Endothelial cell of umbilical vein (primary cell): ENCODE measurements around the gene SCLT1. TPM values are rescaled to one million over a fixed set of nuclear protein-coding genes. Genes with fewer than 3 reads are reported as not detected.

Source experiments
- BruUV-seq: library from RNA; stranded (reverse); fragments of 400-500 nt; replicated peaks from 2 replicates; lab custom pipeline; 2021; lab: Mats Ljungman, UMichigan
- CTCF ChIA-PET: fragments of 300-600, 350-600 bp; sonication (Branson Sonifier 250); formaldehyde crosslinking; loops from one replicate; lab custom pipeline; 2021; ENCODE audit warnings: antibody characterized with exemption, inconsistent platforms; lab: Charles Lee
- POLR2A ChIA-PET: fragments of 300-600, 350-600 bp; sonication (Branson Sonifier 250); formaldehyde crosslinking; loops from one replicate; lab custom pipeline; 2021; ENCODE audit warnings: antibody characterized with exemption, inconsistent platforms; lab: Charles Lee
- DNase-seq: peaks from one replicate; pipeline ENCODE4 v3.0.0-alpha.2; 2011; ENCODE audit warnings: low read depth, low spot score
- FAIRE-seq: peaks from 2 replicates; lab custom pipeline; 2011; peaks lifted over from hg19 to GRCh38; lab: Jason Lieb, UNC
- H2AFZ ChIP-seq: 2 replicates; pipeline ENCODE4 v1.6.0; 2012; ENCODE audit warnings: low read depth, low read length, control low read depth, inconsistent platforms
- H3K27ac ChIP-seq: 2 replicates; pipeline ENCODE4 v1.5.1; 2011; ENCODE audit warnings: low read depth, mild to moderate bottlenecking, control low read depth, low read length, moderate library complexity; ENCODE audit not compliant: insufficient read depth
- H3K27me3 ChIP-seq, 2 experiments: 2 replicates each; pipeline versions ENCODE4 v1.6.0 to v1.6.1; 2011; ENCODE audit warnings: low read length in 2 of 2, mixed read lengths in 1 of 2; ENCODE audit not compliant: control insufficient read depth in 2 of 2, insufficient read depth in 2 of 2
- H3K36me3 ChIP-seq, 2 experiments: 2 replicates in 1 of 2; 3 replicates in 1 of 2; pipeline ENCODE4 v1.5.1; 2011; ENCODE audit warnings: low read length in 2 of 2, mild to moderate bottlenecking in 1 of 2, moderate library complexity in 1 of 2; ENCODE audit not compliant: control insufficient read depth in 2 of 2, insufficient read depth in 2 of 2; ENCODE audit errors: extremely low read depth in 1 of 2
- H3K4me1 ChIP-seq: 3 replicates; pipeline ENCODE4 v1.5.1; 2011; ENCODE audit warnings: mild to moderate bottlenecking, low read length; ENCODE audit not compliant: control insufficient read depth, insufficient read depth; ENCODE audit errors: extremely low read depth
- H3K4me2 ChIP-seq: 2 replicates; pipeline ENCODE4 v1.6.1; 2011; ENCODE audit warnings: low read length, control low read depth, mixed read lengths; ENCODE audit not compliant: insufficient read depth
- H3K4me3 ChIP-seq, 3 experiments: fragments of 200-600 bp in 1 of 3; sonication (generic), shearing (Covaris generic) in 1 of 3; replicated peaks in 1 of 3; 2 replicates each; pipeline ENCODE4 v1.5.1; 2011 to 2016; ENCODE audit warnings: control low read depth in 3 of 3, low read length in 3 of 3, mild to moderate bottlenecking in 2 of 3, inconsistent platforms in 1 of 3, low read depth in 1 of 3, moderate library complexity in 1 of 3; ENCODE audit not compliant: insufficient read depth in 1 of 3
- H3K79me2 ChIP-seq: 2 replicates; pipeline ENCODE4 v1.6.0; 2012; ENCODE audit warnings: low read length, inconsistent platforms; ENCODE audit not compliant: control insufficient read depth, insufficient read depth
- H3K9ac ChIP-seq: replicated peaks from 2 replicates; pipeline ENCODE3; 2011; ENCODE audit warnings: low read length, control low read depth; ENCODE audit not compliant: insufficient read depth; ENCODE audit errors: extremely low read depth
- H3K9me1 ChIP-seq: replicated peaks from 3 replicates; pipeline ENCODE4 v1.6.0; 2011; ENCODE audit warnings: mild to moderate bottlenecking, low read length; ENCODE audit not compliant: control insufficient read depth, insufficient read depth; ENCODE audit errors: extremely low read depth
- H3K9me3 ChIP-seq: replicated peaks from 2 replicates; pipeline ENCODE4 v1.5.1; 2012; ENCODE audit warnings: low read length, inconsistent platforms; ENCODE audit not compliant: control insufficient read depth, insufficient read depth
- H4K20me1 ChIP-seq: replicated peaks from 2 replicates; pipeline ENCODE3; 2011; ENCODE audit warnings: mild to moderate bottlenecking, low read length; ENCODE audit not compliant: control insufficient read depth, insufficient read depth; ENCODE audit errors: extremely low read depth
- FOS ChIP-seq: IDR thresholded peaks from 2 replicates; pipeline ENCODE4 v1.6.1; 2011; ENCODE audit warnings: mild to moderate bottlenecking, low read length, moderate library complexity, borderline replicate concordance; ENCODE audit not compliant: insufficient read depth
- GATA2 ChIP-seq: IDR thresholded peaks from 2 replicates; pipeline ENCODE4 v1.7.0; 2011; ENCODE audit warnings: low read depth, mild to moderate bottlenecking, moderate library complexity, mixed read lengths, low read length; ENCODE audit not compliant: insufficient read length, insufficient read depth
- JUN ChIP-seq: IDR thresholded peaks from 2 replicates; pipeline ENCODE4 v1.6.1; 2011; ENCODE audit warnings: borderline replicate concordance, low read depth; ENCODE audit not compliant: insufficient read length, insufficient read depth
- MYC ChIP-seq: IDR thresholded peaks from one replicate; pipeline ENCODE4 v1.6.1; 2011; ENCODE audit warnings: mild to moderate bottlenecking, low read depth, low read length
- POLR2A ChIP-seq: IDR thresholded peaks from 2 replicates; pipeline ENCODE4 v1.6.1; 2012; ENCODE audit warnings: low read depth, mild to moderate bottlenecking, control low read depth, low read length
- POLR2AphosphoS5 ChIP-seq: IDR thresholded peaks from 2 replicates; pipeline ENCODE4 v1.6.1; 2012; ENCODE audit warnings: low read depth, mild to moderate bottlenecking, control low read depth, low read length, moderate library complexity; ENCODE audit not compliant: insufficient read depth
- dilution Hi-C: fragments of 300-500 bp; cut with MboI; formaldehyde crosslinking; loops from one replicate; pipeline ENCODE4 v1.15.0; 2019; ENCODE audit warnings: low sequenced_read_pairs; ENCODE audit not compliant: extremely low pct_ligation_motif_present
- intact Hi-C: fragments of 100-400 bp; cut with micrococcal nuclease; formaldehyde crosslinking; loops from one replicate; pipeline ENCODE4 v1.10.0; 2022
- polyA plus RNA-seq, 4 experiments: library from polyadenylated mRNA; depleted of rRNA in 3 of 4; stranded (reverse) in 3 of 4; unstranded in 1 of 4; fragments of >200 nt; gene quantifications; 2 replicates each; pipeline versions ENCODE4 v1.2.1 to v1.2.3, GENCODE V29; 2011 to 2012; ENCODE audit warnings: missing spikeins in 1 of 4
- total RNA-seq: library from RNA; stranded (reverse); gene quantifications from 2 replicates; pipeline ENCODE4 v1.2.3, GENCODE V29; 2021
- TF ChIP-seq, protein P1 (sequence below): IDR thresholded peaks from 2 replicates; pipeline ENCODE4 v1.6.1; 2011; ENCODE audit not compliant: insufficient read depth, insufficient read length
- TF ChIP-seq, protein P2 (sequence below), 2 donors: IDR thresholded peaks; 1 replicate in 1 of 2; 2 replicates in 1 of 2; pipeline ENCODE4 v1.5.1; 2011; ENCODE audit warnings: low read length in 2 of 2, mild to moderate bottlenecking in 2 of 2, moderate library complexity in 2 of 2, control low read depth in 1 of 2, inconsistent platforms in 1 of 2, low read depth in 1 of 2; ENCODE audit not compliant: insufficient read depth in 1 of 2; ENCODE audit errors: extremely low read depth in 1 of 2

SCLT1 gene
- total and polyA plus RNA-seq, 2 donors (not counting 3 experiments of a cell fraction or from before 2014, with no cell fraction given): 3.2 to 14.0 TPM

DNA sequence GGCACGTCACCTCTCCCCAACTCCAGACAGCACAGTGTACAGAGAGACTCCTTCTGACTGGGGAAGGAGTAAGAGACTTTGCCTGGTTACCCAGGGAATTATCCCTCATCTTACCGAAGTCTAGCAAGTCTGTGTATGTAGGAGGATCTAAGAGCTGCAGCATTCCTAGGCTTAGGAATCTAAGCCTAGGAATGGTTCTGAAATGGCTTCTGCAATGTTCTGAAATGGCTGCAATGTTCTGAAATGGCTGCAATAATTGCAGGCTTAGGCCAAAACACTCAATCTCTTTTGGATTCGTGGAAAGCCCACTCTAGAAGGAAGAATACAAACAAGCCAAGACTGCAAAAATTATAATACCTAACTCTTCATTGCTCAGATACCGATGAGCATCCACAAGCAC is 106.4 kb downstream of the SCLT1 start:
- no peak for FAIRE-seq
- no peak overlapping the region for H3K9ac ChIP-seq
- H2AFZ ChIP-seq: no peak overlapping the region
- H3K4me2 ChIP-seq: no peak overlapping the region
- no peak for DNase-seq
- peaks cover 0 to 7% of the 10 kb centered on the region in 2 experiments for H3K36me3 ChIP-seq
- no TSS peak for BruUV-seq
- no peaks in the 10 kb centered on the region for H3K9me1 ChIP-seq
- ChIA-PET POLR2A (no interaction called here), CTCF (no interaction called here)
- H3K27me3 ChIP-seq: no peaks in the 10 kb centered on the region
- intact Hi-C loops: no loop called here
- H3K4me3 ChIP-seq: no peak overlapping the region
- no peaks in the 10 kb centered on the region for H3K4me1 ChIP-seq
- H3K27ac ChIP-seq: no peak overlapping the region
- dilution Hi-C loops: no loop called here
- H4K20me1 ChIP-seq: no peaks in the 10 kb centered on the region
- no peaks in the 10 kb centered on the region for H3K79me2 ChIP-seq
- no peaks in the 10 kb centered on the region for H3K9me3 ChIP-seq
- TF ChIP-seq, protein P1, sequence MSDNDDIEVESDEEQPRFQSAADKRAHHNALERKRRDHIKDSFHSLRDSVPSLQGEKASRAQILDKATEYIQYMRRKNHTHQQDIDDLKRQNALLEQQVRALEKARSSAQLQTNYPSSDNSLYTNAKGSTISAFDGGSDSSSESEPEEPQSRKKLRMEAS: no peak
- TF ChIP-seq, protein P2, sequence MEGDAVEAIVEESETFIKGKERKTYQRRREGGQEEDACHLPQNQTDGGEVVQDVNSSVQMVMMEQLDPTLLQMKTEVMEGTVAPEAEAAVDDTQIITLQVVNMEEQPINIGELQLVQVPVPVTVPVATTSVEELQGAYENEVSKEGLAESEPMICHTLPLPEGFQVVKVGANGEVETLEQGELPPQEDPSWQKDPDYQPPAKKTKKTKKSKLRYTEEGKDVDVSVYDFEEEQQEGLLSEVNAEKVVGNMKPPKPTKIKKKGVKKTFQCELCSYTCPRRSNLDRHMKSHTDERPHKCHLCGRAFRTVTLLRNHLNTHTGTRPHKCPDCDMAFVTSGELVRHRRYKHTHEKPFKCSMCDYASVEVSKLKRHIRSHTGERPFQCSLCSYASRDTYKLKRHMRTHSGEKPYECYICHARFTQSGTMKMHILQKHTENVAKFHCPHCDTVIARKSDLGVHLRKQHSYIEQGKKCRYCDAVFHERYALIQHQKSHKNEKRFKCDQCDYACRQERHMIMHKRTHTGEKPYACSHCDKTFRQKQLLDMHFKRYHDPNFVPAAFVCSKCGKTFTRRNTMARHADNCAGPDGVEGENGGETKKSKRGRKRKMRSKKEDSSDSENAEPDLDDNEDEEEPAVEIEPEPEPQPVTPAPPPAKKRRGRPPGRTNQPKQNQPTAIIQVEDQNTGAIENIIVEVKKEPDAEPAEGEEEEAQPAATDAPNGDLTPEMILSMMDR (IDR thresholded peaks at IDR 0.05; ENCODE audit: extremely low read depth in 1 of 2, insufficient read depth in 1 of 2, low read depth in 1 of 2, low read length in 2 of 2): no peak
- TF ChIP-seq MYC (no peak), POLR2A (no peak), POLR2AphosphoS5 (no peak), FOS (no peak), JUN (no peak), GATA2 (no peak)
